Keratinocyte (primary cell): ENCODE measurements around the gene XRRA1. TPM values are rescaled to one million over a fixed set of nuclear protein-coding genes. Genes with fewer than 3 reads are reported as not detected.

ENCODE experiments used
- DNase-seq: peaks from one replicate; pipeline ENCODE4 v3.0.0-alpha.2; 2011; ENCODE audit warnings: low read depth, missing footprints, low spot score
- FAIRE-seq: peaks from 2 replicates; lab custom pipeline; 2011; peaks lifted over from hg19 to GRCh38; lab: Jason Lieb, UNC
- H2AFZ ChIP-seq: 2 replicates; pipeline ENCODE4 v1.6.0; 2012; ENCODE audit warnings: low read length, control low read depth, inconsistent platforms; ENCODE audit not compliant: control insufficient read depth
- H3K27ac ChIP-seq: 2 replicates; pipeline ENCODE4 v1.5.1; 2011; ENCODE audit warnings: low read length; ENCODE audit not compliant: control insufficient read depth, insufficient read depth
- H3K27me3 ChIP-seq: 3 replicates; pipeline ENCODE4 v1.6.0; 2011; ENCODE audit warnings: low read length; ENCODE audit not compliant: control insufficient read depth, insufficient read depth; ENCODE audit errors: extremely low read depth
- H3K36me3 ChIP-seq, 2 experiments: 2 replicates in 1 of 2; 3 replicates in 1 of 2; pipeline ENCODE4 v1.5.1; 2011; ENCODE audit warnings: low read length in 2 of 2, mild to moderate bottlenecking in 1 of 2; ENCODE audit not compliant: control insufficient read depth in 2 of 2, insufficient read depth in 2 of 2; ENCODE audit errors: extremely low read depth in 1 of 2
- H3K4me1 ChIP-seq: 3 replicates; pipeline ENCODE4 v1.5.1; 2011; ENCODE audit warnings: low read length; ENCODE audit not compliant: control insufficient read depth, insufficient read depth; ENCODE audit errors: extremely low read depth
- H3K4me2 ChIP-seq: 3 replicates; pipeline ENCODE4 v1.6.0; 2011; ENCODE audit warnings: low read depth, low read length; ENCODE audit not compliant: control insufficient read depth, insufficient read depth; ENCODE audit errors: extremely low read depth
- H3K4me3 ChIP-seq, 3 experiments: fragments of 200-600 bp in 1 of 3; sonication (generic) in 1 of 3; 2 replicates in 2 of 3; 3 replicates in 1 of 3; pipeline ENCODE4 v1.5.1; 2011 to 2016; ENCODE audit warnings: low read length in 3 of 3, mild to moderate bottlenecking in 3 of 3, control low read depth in 2 of 3, inconsistent platforms in 1 of 3, low read depth in 1 of 3, mixed read lengths in 1 of 3, mixed run types in 1 of 3, moderate library complexity in 1 of 3; ENCODE audit not compliant: control insufficient read depth in 2 of 3, insufficient read depth in 2 of 3; ENCODE audit errors: extremely low read depth in 1 of 3
- H3K79me2 ChIP-seq: 2 replicates; pipeline ENCODE4 v1.6.0; 2012; ENCODE audit warnings: low read length; ENCODE audit not compliant: control insufficient read depth, insufficient read depth
- H3K9ac ChIP-seq: 3 replicates; pipeline ENCODE4 v1.6.0; 2011; ENCODE audit warnings: low read length; ENCODE audit not compliant: control insufficient read depth, insufficient read depth; ENCODE audit errors: extremely low read depth
- H3K9me1 ChIP-seq: 3 replicates; pipeline ENCODE4 v1.6.0; 2011; ENCODE audit warnings: low read length; ENCODE audit not compliant: control insufficient read depth, insufficient read depth; ENCODE audit errors: extremely low read depth
- H3K9me3 ChIP-seq: 2 replicates; pipeline ENCODE4 v1.5.1; 2012; ENCODE audit warnings: low read depth, low read length; ENCODE audit not compliant: control insufficient read depth
- H4K20me1 ChIP-seq: 3 replicates; pipeline ENCODE4 v1.6.0; 2011; ENCODE audit warnings: low read length; ENCODE audit not compliant: control insufficient read depth, insufficient read depth; ENCODE audit errors: extremely low read depth
- CTCF ChIP-seq, 3 experiments: IDR thresholded peaks in 1 of 3; conservative IDR thresholded peaks in 1 of 3; optimal IDR thresholded peaks in 1 of 3; 2 replicates in 2 of 3; 3 replicates in 1 of 3; pipeline versions ENCODE3 to v1.5.1; 2011; ENCODE audit warnings: low read length in 3 of 3, mild to moderate bottlenecking in 3 of 3, moderate library complexity in 2 of 3, control low read depth in 1 of 3, inconsistent platforms in 1 of 3; ENCODE audit not compliant: insufficient read depth in 2 of 3; ENCODE audit errors: extremely low read depth in 1 of 3
- EZH2 ChIP-seq: IDR thresholded peaks from one replicate; pipeline ENCODE4 v1.6.1; 2012; ENCODE audit warnings: inconsistent platforms, mild to moderate bottlenecking, low read length, moderate library complexity
- dilution Hi-C: fragments of 300-500 bp; cut with MboI; formaldehyde crosslinking; loops from one replicate; pipeline ENCODE4 v1.7.0; 2020; ENCODE audit warnings: low sequenced_read_pairs; ENCODE audit not compliant: extremely low pct_ligation_motif_present
- polyA plus RNA-seq, 5 experiments: library from polyadenylated mRNA; depleted of rRNA in 3 of 5; stranded (reverse) in 3 of 5; stranded (forward) in 1 of 5; unstranded in 1 of 5; fragments of >200 nt; gene quantifications; 1 replicate in 1 of 5; 2 replicates in 3 of 5; 3 replicates in 1 of 5; pipeline versions ENCODE4 v1.2.1 to v1.2.3, GENCODE V29; 2011 to 2012; ENCODE audit warnings: missing spikeins in 2 of 5, low read depth in 1 of 5, low replicate concordance in 1 of 5

XRRA1 gene
- polyA plus RNA-seq, 1 donor (not counting 4 experiments of a cell fraction or from before 2014, with no cell fraction given) = 9.1 TPM

GRCh38 chr11:74838188-74838587, 110.7 kb downstream of the XRRA1 start:
- FAIRE-seq (no peak), DNase-seq (no peak)
- no peaks in the 10 kb centered on the region for H3K27me3 ChIP-seq
- H3K4me3 ChIP-seq = no peak overlapping the region
- H3K9me1 ChIP-seq = no peaks in the 10 kb centered on the region
- H3K4me2 ChIP-seq = no peak overlapping the region
- H3K79me2 ChIP-seq = no peaks in the 10 kb centered on the region
- H3K4me1 ChIP-seq = no peaks in the 10 kb centered on the region
- TF ChIP-seq EZH2 (no peak), CTCF (optimal IDR thresholded peaks at IDR 0.05 in 1 of 3, IDR thresholded peaks at IDR 0.05 in 1 of 3, conservative IDR thresholded peaks at IDR 0.05 in 1 of 3; ENCODE audit: extremely low read depth in 1 of 3, insufficient read depth in 2 of 3, low read length in 3 of 3) (no peak)
- no peaks in the 10 kb centered on the region for H3K9me3 ChIP-seq
- dilution Hi-C loops = no loop called here
- no peak overlapping the region for H3K27ac ChIP-seq
- no peak overlapping the region for H3K9ac ChIP-seq
- no peak overlapping the region for H2AFZ ChIP-seq
- H4K20me1 ChIP-seq = no peaks in the 10 kb centered on the region
- peaks cover 28 to 41% of the 10 kb centered on the region in 2 experiments for H3K36me3 ChIP-seq

GRCh38 chr11:74837191-74837590, 111.7 kb downstream of the XRRA1 start:
- Histone ChIP-seq H3K4me2 (no peak overlapping the region), H2AFZ (no peak overlapping the region), H3K36me3 (peaks cover 25 to 38% of the 10 kb centered on the region in 2 experiments), H3K79me2 (no peaks in the 10 kb centered on the region), H3K4me3 (no peak overlapping the region), H3K4me1 (no peaks in the 10 kb centered on the region), H3K9ac (no peak overlapping the region), H3K9me3 (no peaks in the 10 kb centered on the region), H3K27ac (no peak overlapping the region), H3K9me1 (no peaks in the 10 kb centered on the region), H3K27me3 (no peaks in the 10 kb centered on the region), H4K20me1 (no peaks in the 10 kb centered on the region)
- no peak for DNase-seq
- FAIRE-seq = no peak
- TF ChIP-seq EZH2 (no peak), CTCF (optimal IDR thresholded peaks at IDR 0.05 in 1 of 3, IDR thresholded peaks at IDR 0.05 in 1 of 3, conservative IDR thresholded peaks at IDR 0.05 in 1 of 3; ENCODE audit: extremely low read depth in 1 of 3, insufficient read depth in 2 of 3, low read length in 3 of 3) (no peak)
- dilution Hi-C loops = no loop called here
